OCI-LY1 (cell line): Measurements from ENCODE around the gene GIPC2.
"Not testable (repeated sequence)": the region's sequence is repeated elsewhere in the genome, so short reads cannot be mapped to it uniquely, and the experiment has no call there.

Experiments used
- H2AFZ ChIP-seq: fragments of 200-600 bp; sonication (generic), shearing (Covaris generic); 2 replicates; pipeline ENCODE4 v1.6.0; 2014; ENCODE audit warnings: antibody characterized with exemption, mild to moderate bottlenecking, low read length
- H3F3A ChIP-seq: fragments of 200-600 bp; sonication (generic), shearing (Covaris generic); 2 replicates; pipeline ENCODE4 v1.6.0; 2014; ENCODE audit warnings: mild to moderate bottlenecking, antibody characterized with exemption, low read length, moderate library complexity; ENCODE audit not compliant: insufficient read depth
- H3K27ac ChIP-seq: fragments of 200-600 bp; sonication (generic); 2 replicates; pipeline ENCODE4 v1.5.1; 2014; ENCODE audit warnings: low read length, mixed run types, mild to moderate bottlenecking, low read depth; ENCODE audit not compliant: poor library complexity, severe bottlenecking
- H3K27me3 ChIP-seq: fragments of 200-600 bp; sonication (generic); 2 replicates; pipeline ENCODE4 v1.6.0; 2014; ENCODE audit warnings: antibody characterized with exemption, mild to moderate bottlenecking, low read length, moderate library complexity; ENCODE audit not compliant: insufficient read depth
- H3K36me3 ChIP-seq: fragments of 200-600 bp; sonication (generic); 2 replicates; pipeline ENCODE4 v1.6.1; 2014; ENCODE audit warnings: mild to moderate bottlenecking, antibody characterized with exemption, low read length, moderate library complexity, mixed read lengths; ENCODE audit not compliant: insufficient read depth
- H3K4me1 ChIP-seq: fragments of 200-600 bp; sonication (generic); 2 replicates; pipeline ENCODE4 v1.5.1; 2014; ENCODE audit warnings: mild to moderate bottlenecking, low read length, moderate library complexity; ENCODE audit not compliant: insufficient read depth, severe bottlenecking
- H3K4me2 ChIP-seq: fragments of 200-600 bp; sonication (generic), shearing (Covaris generic); 2 replicates; pipeline ENCODE4 v1.6.1; 2014; ENCODE audit warnings: low read length
- H3K4me3 ChIP-seq: fragments of 200-600 bp; sonication (generic); 2 replicates; pipeline ENCODE4 v1.5.1; 2014; ENCODE audit warnings: low read length, low read depth, mild to moderate bottlenecking, mixed read lengths; ENCODE audit not compliant: poor library complexity, severe bottlenecking
- H3K79me2 ChIP-seq: fragments of 200-600 bp; shearing (Covaris generic); 2 replicates; pipeline ENCODE4 v1.6.1; 2016; ENCODE audit warnings: mixed run types, low read length, mixed read lengths; ENCODE audit not compliant: insufficient read depth
- H3K9ac ChIP-seq: fragments of 200-600 bp; sonication (generic), shearing (Covaris generic); 2 replicates; pipeline ENCODE4 v1.6.1; 2014; ENCODE audit warnings: mild to moderate bottlenecking, low read length, mixed read lengths
- H3K9me2 ChIP-seq: fragments of 200-600 bp; sonication (generic), shearing (Covaris generic); 2 replicates; pipeline ENCODE4 v1.6.1; 2014; ENCODE audit warnings: low read depth, mild to moderate bottlenecking, low read length, mixed read lengths
- H3K9me3 ChIP-seq: fragments of 200-600 bp; shearing (Covaris generic); 2 replicates; pipeline ENCODE4 v1.6.1; 2014; ENCODE audit warnings: low read length, mixed read lengths
- H4K20me1 ChIP-seq: fragments of 200-600 bp; sonication (generic), shearing (Covaris generic); 2 replicates; pipeline ENCODE4 v1.6.0; 2016; ENCODE audit warnings: mild to moderate bottlenecking, low read length; ENCODE audit not compliant: insufficient read depth
- EZH2 ChIP-seq: fragments of 200-600 bp; sonication (generic), shearing (Covaris generic); IDR thresholded peaks from 2 replicates; pipeline ENCODE4 v1.8.0; 2017; ENCODE audit warnings: borderline replicate concordance, mixed run types, mild to moderate bottlenecking, antibody characterized with exemption, low read length, moderate library complexity, mixed read lengths
- TF ChIP-seq, protein P1 (sequence below): fragments of 200-600 bp; sonication (generic), shearing (Covaris generic); IDR thresholded peaks from 2 replicates; pipeline ENCODE4 v1.5.1; 2017; ENCODE audit warnings: mild to moderate bottlenecking, antibody characterized with exemption, low read length, moderate library complexity, mixed read lengths

The GIPC2 gene

GRCh38 chr1:78045926-78046778 is at the start of gene GIPC2:
Gene GIPC2 (plus strand): TSS chr1:78045966. CDS start chr1:78046095, 129 bp downstream.
- Histone ChIP-seq H3K9ac (no peak within 1 kb of the TSS), H3K27me3 (no peaks in the 10 kb centered on the region), H3K4me2 (no peak within 1 kb of the TSS), H3K27ac (no peak within 1 kb of the TSS), H3F3A (no peaks in the 10 kb centered on the region), H3K9me2 (no peaks in the 10 kb centered on the region), H4K20me1 (no peaks in the 10 kb centered on the region), H3K79me2 (no peaks in the 10 kb centered on the region), H3K9me3 (no peaks in the 10 kb centered on the region), H3K36me3 (no peaks in the 10 kb centered on the region), H3K4me1 (no peaks in the 10 kb centered on the region), H2AFZ (no peak within 1 kb of the TSS), H3K4me3 (no peak within 1 kb of the TSS)
- TF ChIP-seq, protein P1, sequence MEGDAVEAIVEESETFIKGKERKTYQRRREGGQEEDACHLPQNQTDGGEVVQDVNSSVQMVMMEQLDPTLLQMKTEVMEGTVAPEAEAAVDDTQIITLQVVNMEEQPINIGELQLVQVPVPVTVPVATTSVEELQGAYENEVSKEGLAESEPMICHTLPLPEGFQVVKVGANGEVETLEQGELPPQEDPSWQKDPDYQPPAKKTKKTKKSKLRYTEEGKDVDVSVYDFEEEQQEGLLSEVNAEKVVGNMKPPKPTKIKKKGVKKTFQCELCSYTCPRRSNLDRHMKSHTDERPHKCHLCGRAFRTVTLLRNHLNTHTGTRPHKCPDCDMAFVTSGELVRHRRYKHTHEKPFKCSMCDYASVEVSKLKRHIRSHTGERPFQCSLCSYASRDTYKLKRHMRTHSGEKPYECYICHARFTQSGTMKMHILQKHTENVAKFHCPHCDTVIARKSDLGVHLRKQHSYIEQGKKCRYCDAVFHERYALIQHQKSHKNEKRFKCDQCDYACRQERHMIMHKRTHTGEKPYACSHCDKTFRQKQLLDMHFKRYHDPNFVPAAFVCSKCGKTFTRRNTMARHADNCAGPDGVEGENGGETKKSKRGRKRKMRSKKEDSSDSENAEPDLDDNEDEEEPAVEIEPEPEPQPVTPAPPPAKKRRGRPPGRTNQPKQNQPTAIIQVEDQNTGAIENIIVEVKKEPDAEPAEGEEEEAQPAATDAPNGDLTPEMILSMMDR: no peak
- TF ChIP-seq EZH2: no peak

- Histone ChIP-seq H3K27me3 (no peaks in the 10 kb centered on the region), H4K20me1 (no peaks in the 10 kb centered on the region), H3K4me2 (no peak overlapping the region), H3K4me3 (no peak overlapping the region), H3K4me1 (no peaks in the 10 kb centered on the region), H3K36me3 (peaks cover 25% of the 10 kb centered on the region), H3K9me2 (no peaks in the 10 kb centered on the region), H2AFZ (no peak overlapping the region), H3K79me2 (peaks cover 4% of the 10 kb centered on the region; the same call in 1 of the 2 replicates), H3K27ac (no peak overlapping the region), H3K9ac (no peak overlapping the region), H3F3A (no peaks in the 10 kb centered on the region; the same call in 1 of the 2 replicates), H3K9me3 (no peaks in the 10 kb centered on the region)
- TF ChIP-seq EZH2: no peak
- TF ChIP-seq, protein P1: no peak
Observed at GRCh38 chr1:77996734-77997133, 49.0 kb upstream of the GIPC2 start.

DNA sequence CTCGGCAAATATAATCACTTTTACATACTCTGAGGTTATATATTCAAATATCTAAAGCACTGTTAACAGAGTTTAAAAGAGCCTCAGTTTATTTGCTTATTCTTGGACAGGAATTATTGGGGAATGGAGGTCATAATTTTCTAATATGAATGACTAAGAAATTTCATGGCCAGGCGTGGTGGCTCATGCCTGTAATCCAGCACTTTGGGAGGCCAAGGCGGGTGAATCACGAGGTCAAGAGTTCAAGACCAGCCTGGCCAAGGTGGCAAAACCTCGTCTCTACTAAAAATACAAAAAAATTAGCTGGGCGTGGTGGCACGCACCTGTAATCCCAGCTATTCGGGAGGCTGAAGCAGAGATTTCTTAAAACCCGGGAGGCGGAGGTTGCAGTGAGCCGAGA is 45.2 kb upstream of the GIPC2 start:
- Histone ChIP-seq H3F3A (peaks cover 18% of the 10 kb centered on the region), H3K4me1 (peaks cover 25% of the 10 kb centered on the region)
- not testable (repeated sequence) for H3K9me3 ChIP-seq, H3K4me2 ChIP-seq, H3K27ac ChIP-seq, H3K79me2 ChIP-seq, H3K27me3 ChIP-seq, H3K9ac ChIP-seq, H4K20me1 ChIP-seq, H2AFZ ChIP-seq, H3K9me2 ChIP-seq, H3K4me3 ChIP-seq, H3K36me3 ChIP-seq
